Activated naive CD4-positive, alpha-beta T cell treated with anti-CD3 and anti-CD28 coated beads, Interleukin-2, amount 50 U/mL, for 24 hours (primary cell): Measurements from ENCODE around the gene KPNA1.

Experiments used
- H3K27ac Mint-ChIP-seq: one replicate; pipeline ENCODE4 v1.8.0; 2021; ENCODE audit warnings: mild to moderate bottlenecking, mixed read lengths
- H3K27me3 Mint-ChIP-seq: one replicate; pipeline ENCODE4 v1.8.0; 2021; ENCODE audit warnings: mixed read lengths
- H3K36me3 Mint-ChIP-seq: one replicate; pipeline ENCODE4 v1.8.0; 2021; ENCODE audit warnings: mixed read lengths
- H3K4me1 Mint-ChIP-seq: one replicate; pipeline ENCODE4 v1.8.0; 2021; ENCODE audit warnings: mixed read lengths
- H3K4me3 Mint-ChIP-seq: one replicate; pipeline ENCODE4 v1.8.0; 2021; ENCODE audit warnings: mild to moderate bottlenecking, mixed read lengths
- H3K9me3 Mint-ChIP-seq: one replicate; pipeline ENCODE4 v1.8.0; 2021; ENCODE audit warnings: mixed read lengths

Gene KPNA1

GRCh38 chr3:122514123-122515019 is at the start of gene KPNA1:
TSS of gene KPNA1 (minus strand) at chr3:122514939. CDS start at chr3:122496565, 18,374 bp downstream.
- H3K4me1 Mint-ChIP-seq: peaks cover 49% of the 10 kb centered on the region
- H3K27me3 Mint-ChIP-seq: no peaks in the 10 kb centered on the region
- peaks cover 6% of the 10 kb centered on the region for H3K9me3 Mint-ChIP-seq
- H3K27ac Mint-ChIP-seq: peak within 1 kb of the TSS; percentile 95
- H3K36me3 Mint-ChIP-seq: peaks cover 8% of the 10 kb centered on the region
- H3K4me3 Mint-ChIP-seq: peak within 1 kb of the TSS; percentile 91

- peak within 1 kb of the TSS; percentile 100 for H3K27ac Mint-ChIP-seq
- no peaks in the 10 kb centered on the region for H3K9me3 Mint-ChIP-seq
- H3K36me3 Mint-ChIP-seq: peaks cover 22% of the 10 kb centered on the region
These were observed 49.6 kb upstream of the KPNA1 start, which contains the start of the genes DTX3L and PARP9 for GRCh38 chr3:122564155-122564912. TSS of gene DTX3L (plus strand) at chr3:122564338. CDS start at chr3:122564427, 89 bp downstream. TSS of gene PARP9 (minus strand) at chr3:122564300. CDS start at chr3:122559620, 4,680 bp downstream.

GRCh38 chr3:122563717-122564025 is 48.9 kb upstream of the KPNA1 start:
- H3K4me3 Mint-ChIP-seq: peak overlapping the region; percentile 99
- no peaks in the 10 kb centered on the region for H3K27me3 Mint-ChIP-seq
- peak overlapping the region; percentile 100 for H3K27ac Mint-ChIP-seq
- H3K36me3 Mint-ChIP-seq: peaks cover 23% of the 10 kb centered on the region
- H3K9me3 Mint-ChIP-seq: no peaks in the 10 kb centered on the region
- H3K4me1 Mint-ChIP-seq: peaks cover 81% of the 10 kb centered on the region

More at GRCh38 chr3:122564155-122564912, 49.6 kb upstream of the KPNA1 start, which contains the start of the genes DTX3L and PARP9:
- peak within 1 kb of the TSS; percentile 99 for H3K4me3 Mint-ChIP-seq
- peaks cover 84% of the 10 kb centered on the region for H3K4me1 Mint-ChIP-seq
- no peaks in the 10 kb centered on the region for H3K27me3 Mint-ChIP-seq

- Mint-ChIP-seq H3K36me3 (peaks cover 18% of the 10 kb centered on the region), H3K4me1 (peaks cover 76% of the 10 kb centered on the region), H3K9me3 (no peaks in the 10 kb centered on the region), H3K27me3 (no peaks in the 10 kb centered on the region), H3K27ac (peak overlapping the region; percentile 100), H3K4me3 (peak overlapping the region; percentile 99)
These were observed 48.4 kb upstream of the KPNA1 start for GRCh38 chr3:122562923-122563716.

- peak overlapping the region; percentile 93 for H3K27ac Mint-ChIP-seq
- peaks cover 55% of the 10 kb centered on the region for H3K4me1 Mint-ChIP-seq
These were observed 45.9 kb upstream of the KPNA1 start for GRCh38 chr3:122560680-122561079.

GRCh38 chr3:122559906-122560305 is 45.2 kb upstream of the KPNA1 start:
- Mint-ChIP-seq H3K4me1 (peaks cover 55% of the 10 kb centered on the region), H3K27ac (no peak overlapping the region), H3K4me3 (no peak overlapping the region), H3K9me3 (no peaks in the 10 kb centered on the region), H3K27me3 (no peaks in the 10 kb centered on the region), H3K36me3 (peaks cover 11% of the 10 kb centered on the region)

More at GRCh38 chr3:122560680-122561079, 45.9 kb upstream of the KPNA1 start:
- no peaks in the 10 kb centered on the region for H3K9me3 Mint-ChIP-seq
- H3K4me3 Mint-ChIP-seq: peak overlapping the region; percentile 45
- H3K27me3 Mint-ChIP-seq: no peaks in the 10 kb centered on the region
- H3K36me3 Mint-ChIP-seq: peaks cover 10% of the 10 kb centered on the region

- H3K36me3 Mint-ChIP-seq: peaks cover 11% of the 10 kb centered on the region
- peaks cover 56% of the 10 kb centered on the region for H3K4me1 Mint-ChIP-seq
- no peak overlapping the region for H3K4me3 Mint-ChIP-seq
- H3K27ac Mint-ChIP-seq: no peak overlapping the region
- H3K9me3 Mint-ChIP-seq: no peaks in the 10 kb centered on the region
- no peaks in the 10 kb centered on the region for H3K27me3 Mint-ChIP-seq
These were observed 43.9 kb upstream of the KPNA1 start for GRCh38 chr3:122558605-122559004.

GRCh38 chr3:122557356-122557755 is 42.6 kb upstream of the KPNA1 start:
- Mint-ChIP-seq H3K36me3 (peaks cover 13% of the 10 kb centered on the region), H3K4me1 (peaks cover 52% of the 10 kb centered on the region), H3K4me3 (no peak overlapping the region), H3K27me3 (no peaks in the 10 kb centered on the region), H3K27ac (no peak overlapping the region), H3K9me3 (no peaks in the 10 kb centered on the region)

- Mint-ChIP-seq H3K9me3 (no peaks in the 10 kb centered on the region), H3K27ac (no peak overlapping the region), H3K4me3 (no peak overlapping the region), H3K4me1 (peaks cover 35% of the 10 kb centered on the region), H3K27me3 (no peaks in the 10 kb centered on the region), H3K36me3 (peaks cover 16% of the 10 kb centered on the region)
These were observed 40.7 kb upstream of the KPNA1 start for GRCh38 chr3:122555275-122556071.

GRCh38 chr3:122553171-122553570 is 38.4 kb upstream of the KPNA1 start:
- H3K4me1 Mint-ChIP-seq: peaks cover 24% of the 10 kb centered on the region
- no peaks in the 10 kb centered on the region for H3K27me3 Mint-ChIP-seq
- no peak overlapping the region for H3K4me3 Mint-ChIP-seq
- H3K36me3 Mint-ChIP-seq: peaks cover 17% of the 10 kb centered on the region
- no peaks in the 10 kb centered on the region for H3K9me3 Mint-ChIP-seq
- no peak overlapping the region for H3K27ac Mint-ChIP-seq

GRCh38 chr3:122548619-122549018 is 33.9 kb upstream of the KPNA1 start:
- peaks cover 11% of the 10 kb centered on the region for H3K4me1 Mint-ChIP-seq
- no peaks in the 10 kb centered on the region for H3K9me3 Mint-ChIP-seq
- no peaks in the 10 kb centered on the region for H3K27me3 Mint-ChIP-seq
- no peak overlapping the region for H3K27ac Mint-ChIP-seq
- H3K4me3 Mint-ChIP-seq: no peak overlapping the region
- peaks cover 27% of the 10 kb centered on the region for H3K36me3 Mint-ChIP-seq

GRCh38 chr3:122548076-122548475 is 33.3 kb upstream of the KPNA1 start:
- Mint-ChIP-seq H3K4me3 (no peak overlapping the region), H3K36me3 (peaks cover 25% of the 10 kb centered on the region), H3K4me1 (peaks cover 6% of the 10 kb centered on the region), H3K9me3 (no peaks in the 10 kb centered on the region), H3K27ac (no peak overlapping the region), H3K27me3 (no peaks in the 10 kb centered on the region)

GRCh38 chr3:122546151-122546550 is 31.4 kb upstream of the KPNA1 start:
- Mint-ChIP-seq H3K4me1 (peaks cover 3% of the 10 kb centered on the region), H3K4me3 (no peak overlapping the region), H3K36me3 (peaks cover 22% of the 10 kb centered on the region), H3K27ac (no peak overlapping the region), H3K27me3 (no peaks in the 10 kb centered on the region), H3K9me3 (no peaks in the 10 kb centered on the region)

- no peaks in the 10 kb centered on the region for H3K9me3 Mint-ChIP-seq
- H3K36me3 Mint-ChIP-seq: peaks cover 28% of the 10 kb centered on the region
These were observed 24.3 kb upstream of the KPNA1 start for GRCh38 chr3:122538956-122539490.

More at GRCh38 chr3:122538956-122539490, 24.3 kb upstream of the KPNA1 start:
- peak overlapping the region; percentile 89 for H3K27ac Mint-ChIP-seq
- H3K27me3 Mint-ChIP-seq: no peaks in the 10 kb centered on the region
- H3K4me3 Mint-ChIP-seq: no peak overlapping the region
- H3K4me1 Mint-ChIP-seq: peaks cover 30% of the 10 kb centered on the region
